ENCODE measurements around the gene PPP1R2. TPM values are rescaled to one million over a fixed set of nuclear protein-coding genes. Genes with fewer than 3 reads are reported as not detected.
A peak's percentile ranks its signal among the peaks of the same experiment; 100 is the strongest.

The PPP1R2 gene
- total RNA-seq, 2 donors from 2014 or later, result 32.7 to 42.5 TPM

GRCh38 chr3:195554458-195554857 lies 11.3 kb upstream of the PPP1R2 start:
- DNase-seq, result no peak
- H3K4me1 ChIP-seq, result peaks cover 8% of the 10 kb centered on the region
- no peaks in the 10 kb centered on the region for H3K9me3 ChIP-seq
- 91 to 92% methylated on average over 15 of the region's 15 CpGs for WGBS, 2 donors
- intact Hi-C loops (cut with DNase I), result no loop called here
- TF ChIP-seq POLR2A (IDR thresholded peaks at IDR 0.05) (no peak), CTCF (IDR thresholded peaks at IDR 0.05) (no peak)
- H3K36me3 ChIP-seq (replicated peaks in 1 of 2; ENCODE audit: insufficient read depth in 1 of 2, low read depth in 2 of 2), result no peaks in the 10 kb centered on the region
- no peaks in the 10 kb centered on the region for H3K27me3 ChIP-seq
- no peak for ATAC-seq
- H3K4me3 ChIP-seq, result no peak overlapping the region
- H3K27ac ChIP-seq, result no peak overlapping the region

DNA sequence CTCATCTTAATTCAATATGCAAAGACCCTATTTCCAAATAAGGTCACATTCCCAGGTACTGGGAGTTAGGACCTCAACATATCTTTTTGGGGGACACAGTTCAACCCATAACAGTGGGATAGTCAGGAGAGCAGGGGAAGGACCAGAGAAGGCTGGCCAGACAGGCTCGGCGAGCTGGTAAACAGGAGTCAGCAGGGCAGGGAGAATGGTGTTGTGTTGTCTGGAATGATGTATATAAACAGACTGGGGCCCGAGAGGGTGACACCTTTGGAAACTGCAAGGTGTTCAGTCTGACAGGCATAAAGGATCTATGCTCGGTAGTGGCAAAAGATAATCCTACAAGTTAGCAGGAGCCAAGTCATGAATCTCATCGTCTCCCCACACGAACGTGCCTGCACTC lies 10.1 kb upstream of the PPP1R2 start:
- WGBS, 2 donors, result 75 to 76% methylated on average over 7 of the region's 7 CpGs
- no peak for ATAC-seq
- intact Hi-C loops (cut with DNase I), result no loop called here

DNA sequence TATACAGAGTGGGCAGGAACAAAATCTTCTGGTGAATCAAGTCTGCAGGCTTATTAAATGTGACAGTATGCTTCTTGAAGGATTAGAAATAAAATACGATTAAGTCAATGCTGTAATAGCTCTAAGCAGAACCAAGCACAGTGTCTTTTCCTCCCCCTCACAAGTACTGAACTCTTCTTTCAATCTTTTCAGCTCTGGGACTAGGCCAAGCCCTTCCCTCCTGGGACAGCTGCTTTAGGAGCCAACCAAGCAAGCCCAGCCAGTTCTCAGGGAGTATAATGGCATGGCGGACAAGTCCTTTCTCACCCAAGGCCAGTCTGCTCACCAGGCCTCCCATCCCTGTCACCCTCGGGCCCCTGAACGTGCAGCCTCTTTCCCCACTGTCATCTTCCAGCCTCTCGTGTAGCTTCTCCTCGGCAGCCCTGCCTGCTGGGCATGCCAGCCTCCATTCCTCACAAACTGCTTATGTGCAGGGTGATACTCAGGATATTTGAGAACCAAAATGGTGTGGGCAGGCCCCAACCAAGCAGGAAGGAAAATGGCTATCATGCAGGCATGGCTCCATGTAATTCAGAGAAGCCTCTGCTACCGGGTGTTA lies 8.4 kb upstream of the PPP1R2 start:
- Histone ChIP-seq H3K27ac (peak overlapping the region in 1 of 4 donors; percentile 20), H3K4me1 (peaks cover 2% of the 10 kb centered on the region), H3K36me3 (replicated peaks in 1 of 2; ENCODE audit: insufficient read depth in 1 of 2, low read depth in 2 of 2) (no peaks in the 10 kb centered on the region), H3K9me3 (no peaks in the 10 kb centered on the region), H3K27me3 (no peaks in the 10 kb centered on the region), H3K4me3 (no peak overlapping the region)
- intact Hi-C loops (cut with DNase I), result no loop called here
- TF ChIP-seq CTCF (IDR thresholded peaks at IDR 0.05), result no peak
- TF ChIP-seq POLR2A (IDR thresholded peaks at IDR 0.05), result no peak
- ATAC-seq (no peak), DNase-seq (no peak)
- 66 to 73% methylated on average over 7 of the region's 7 CpGs for WGBS, 2 donors

More for the DNA sequence above, 10.1 kb upstream of the PPP1R2 start:
- Histone ChIP-seq H3K27me3 (no peaks in the 10 kb centered on the region), H3K36me3 (replicated peaks in 1 of 2; ENCODE audit: insufficient read depth in 1 of 2, low read depth in 2 of 2) (no peaks in the 10 kb centered on the region), H3K4me1 (peaks cover 8% of the 10 kb centered on the region), H3K4me3 (no peak overlapping the region), H3K9me3 (no peaks in the 10 kb centered on the region), H3K27ac (no peak overlapping the region)
- TF ChIP-seq CTCF (IDR thresholded peaks at IDR 0.05) (no peak), POLR2A (IDR thresholded peaks at IDR 0.05) (no peak)
- DNase-seq, result no peak

- Histone ChIP-seq H3K27me3 (no peaks in the 10 kb centered on the region), H3K4me1 (peaks cover 9% of the 10 kb centered on the region), H3K9me3 (no peaks in the 10 kb centered on the region), H3K4me3 (no peak overlapping the region), H3K27ac (peak overlapping the region in 1 of 4 donors; percentile 20), H3K36me3 (replicated peaks in 1 of 2; ENCODE audit: insufficient read depth in 1 of 2, low read depth in 2 of 2) (no peaks in the 10 kb centered on the region)
- TF ChIP-seq CTCF (IDR thresholded peaks at IDR 0.05) (no peak), POLR2A (IDR thresholded peaks at IDR 0.05) (no peak)
- DNase-seq (no peak), ATAC-seq (no peak)
- intact Hi-C loops (cut with DNase I), result no loop called here
- WGBS, 2 donors, result 39 to 61% methylated on average over 4 of the region's 4 CpGs
These were observed 7.6 kb upstream of the PPP1R2 start for GRCh38 chr3:195550723-195551122.

- WGBS, 2 donors, result 57 to 65% methylated on average over 8 to 9 of the region's 9 CpGs
- intact Hi-C loops (cut with DNase I), result no loop called here
- no peak for ATAC-seq
- Histone ChIP-seq H3K36me3 (replicated peaks in 1 of 2; ENCODE audit: insufficient read depth in 1 of 2, low read depth in 2 of 2) (no peaks in the 10 kb centered on the region), H3K4me3 (no peak overlapping the region), H3K4me1 (peaks cover 10% of the 10 kb centered on the region), H3K9me3 (no peaks in the 10 kb centered on the region), H3K27ac (no peak overlapping the region), H3K27me3 (no peaks in the 10 kb centered on the region)
- TF ChIP-seq POLR2A (IDR thresholded peaks at IDR 0.05) (no peak), CTCF (IDR thresholded peaks at IDR 0.05) (no peak)
- no peak for DNase-seq
These were observed 6.9 kb upstream of the PPP1R2 start for GRCh38 chr3:195549931-195550519.

All from body of pancreas (tissue), 4 donors.